ENCODE results near the gene SETD7. TPM values are rescaled to one million over a fixed set of nuclear protein-coding genes. Genes with fewer than 3 reads are reported as not detected.

SETD7 gene
- total RNA-seq, 1 donor: 99.5 TPM

DNA sequence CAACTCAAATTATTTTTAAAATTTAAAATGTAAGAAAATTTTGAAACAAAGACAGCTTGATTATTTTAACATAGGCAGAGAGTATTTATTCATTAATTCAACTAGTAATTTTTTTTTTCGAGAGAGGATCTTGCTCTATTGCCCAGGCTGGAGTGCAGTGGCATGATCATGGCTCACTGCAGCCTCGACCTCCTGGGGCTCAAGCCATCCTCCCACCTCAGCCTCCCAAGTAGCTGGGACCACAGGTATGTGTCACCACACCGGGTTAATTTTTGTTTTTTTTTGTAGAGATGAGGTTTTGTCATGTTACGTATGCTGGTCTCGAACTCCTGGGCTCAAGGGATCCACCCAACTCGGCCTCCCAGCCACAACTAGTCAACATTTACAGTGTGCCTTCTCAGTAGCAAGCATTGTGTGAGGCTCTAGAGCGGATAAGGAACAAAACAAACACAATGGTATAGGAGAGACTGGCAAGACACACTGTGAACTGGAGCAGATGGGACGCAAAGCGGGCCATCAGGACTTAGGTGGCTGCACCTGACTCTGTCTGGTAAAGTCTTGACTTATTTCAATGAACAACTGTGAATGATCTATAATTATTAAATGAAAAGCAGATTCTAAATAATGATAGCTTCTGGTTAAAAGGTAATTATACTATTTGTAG is 21.6 kb downstream of the SETD7 start:
- Histone ChIP-seq H3K4me1 (ENCODE audit: insufficient read depth, low read length) (peaks cover 8% of the 10 kb centered on the region), H3K9me3 (ENCODE audit: low read depth, low read length) (no peaks in the 10 kb centered on the region), H3K79me2 (ENCODE audit: insufficient read depth, low read length) (peaks cover 52% of the 10 kb centered on the region), H3K36me3 (ENCODE audit: insufficient read depth, low read length) (peaks cover 17% of the 10 kb centered on the region), H2AFZ (ENCODE audit: low read length) (no peak overlapping the region), H4K20me1 (ENCODE audit: insufficient read depth, low read length) (peaks cover 17% of the 10 kb centered on the region), H3K27ac (ENCODE audit: low read depth, low read length) (no peak overlapping the region), H3K4me2 (ENCODE audit: insufficient read depth, low read length) (no peak overlapping the region), H3K27me3 (ENCODE audit: insufficient read depth, low read length) (no peaks in the 10 kb centered on the region), H3K4me3 (ENCODE audit: insufficient read depth, low read length) (no peak overlapping the region)
- TF ChIP-seq, protein P1, sequence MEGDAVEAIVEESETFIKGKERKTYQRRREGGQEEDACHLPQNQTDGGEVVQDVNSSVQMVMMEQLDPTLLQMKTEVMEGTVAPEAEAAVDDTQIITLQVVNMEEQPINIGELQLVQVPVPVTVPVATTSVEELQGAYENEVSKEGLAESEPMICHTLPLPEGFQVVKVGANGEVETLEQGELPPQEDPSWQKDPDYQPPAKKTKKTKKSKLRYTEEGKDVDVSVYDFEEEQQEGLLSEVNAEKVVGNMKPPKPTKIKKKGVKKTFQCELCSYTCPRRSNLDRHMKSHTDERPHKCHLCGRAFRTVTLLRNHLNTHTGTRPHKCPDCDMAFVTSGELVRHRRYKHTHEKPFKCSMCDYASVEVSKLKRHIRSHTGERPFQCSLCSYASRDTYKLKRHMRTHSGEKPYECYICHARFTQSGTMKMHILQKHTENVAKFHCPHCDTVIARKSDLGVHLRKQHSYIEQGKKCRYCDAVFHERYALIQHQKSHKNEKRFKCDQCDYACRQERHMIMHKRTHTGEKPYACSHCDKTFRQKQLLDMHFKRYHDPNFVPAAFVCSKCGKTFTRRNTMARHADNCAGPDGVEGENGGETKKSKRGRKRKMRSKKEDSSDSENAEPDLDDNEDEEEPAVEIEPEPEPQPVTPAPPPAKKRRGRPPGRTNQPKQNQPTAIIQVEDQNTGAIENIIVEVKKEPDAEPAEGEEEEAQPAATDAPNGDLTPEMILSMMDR (IDR thresholded peaks at IDR 0.05; ENCODE audit: extremely low read depth, low read depth, low read length): no peak
- no peak for DNase-seq (ENCODE audit: insufficient read length, low spot score, missing footprints)

DNA sequence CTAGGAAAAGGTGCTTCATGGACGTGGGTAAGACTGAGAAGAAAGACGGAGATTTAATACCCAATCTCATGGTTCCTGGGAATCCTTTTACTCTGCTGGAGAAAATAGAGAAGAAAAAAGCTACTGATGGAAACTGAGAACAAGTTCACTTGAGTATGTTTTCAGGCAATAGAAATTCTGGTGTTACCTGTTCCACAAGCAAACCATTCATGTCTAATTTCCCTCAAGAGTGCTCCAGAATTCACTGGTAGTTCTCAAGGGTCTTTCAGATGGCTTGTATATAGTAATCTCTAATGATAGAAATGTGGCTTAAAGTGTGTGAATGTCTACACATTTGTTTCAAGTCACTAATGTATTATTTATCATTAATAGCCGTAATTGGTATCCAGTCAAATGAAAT is 22.5 kb downstream of the SETD7 start:
- H4K20me1 ChIP-seq (ENCODE audit: insufficient read depth, low read length): peaks cover 17% of the 10 kb centered on the region
- no peak overlapping the region for H3K4me3 ChIP-seq (ENCODE audit: insufficient read depth, low read length)
- no peak overlapping the region for H3K4me2 ChIP-seq (ENCODE audit: insufficient read depth, low read length)
- H3K36me3 ChIP-seq (ENCODE audit: insufficient read depth, low read length): peaks cover 21% of the 10 kb centered on the region
- peaks cover 45% of the 10 kb centered on the region for H3K79me2 ChIP-seq (ENCODE audit: insufficient read depth, low read length)
- no peak for DNase-seq (ENCODE audit: insufficient read length, low spot score, missing footprints)
- no peaks in the 10 kb centered on the region for H3K27me3 ChIP-seq (ENCODE audit: insufficient read depth, low read length)
- H3K4me1 ChIP-seq (ENCODE audit: insufficient read depth, low read length): peaks cover 17% of the 10 kb centered on the region
- no peaks in the 10 kb centered on the region for H3K9me3 ChIP-seq (ENCODE audit: low read depth, low read length)
- no peak overlapping the region for H3K27ac ChIP-seq (ENCODE audit: low read depth, low read length)
- no peak overlapping the region for H2AFZ ChIP-seq (ENCODE audit: low read length)
- TF ChIP-seq, protein P1 (IDR thresholded peaks at IDR 0.05; ENCODE audit: extremely low read depth, low read depth, low read length): no peak

DNA sequence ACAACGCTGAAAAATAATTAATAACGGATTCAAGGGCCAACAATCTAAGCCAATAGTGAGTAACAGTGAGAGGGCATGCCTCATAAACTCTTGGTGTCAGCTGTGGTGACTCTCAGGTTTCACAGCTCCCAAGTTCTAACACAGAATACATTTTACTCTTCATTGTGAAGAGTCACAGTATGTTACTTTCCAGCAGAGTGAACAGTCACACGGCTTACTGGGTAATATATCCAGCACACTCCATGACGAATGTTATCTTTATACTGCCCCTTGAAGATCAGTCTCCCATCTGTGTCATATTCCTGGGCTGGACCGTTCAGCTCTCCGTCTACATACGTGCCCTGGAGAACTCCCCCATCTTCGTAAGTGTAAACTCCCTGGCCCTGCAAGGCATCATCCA is 23.1 kb downstream of the SETD7 start:
- Histone ChIP-seq H3K4me3 (ENCODE audit: insufficient read depth, low read length) (no peak overlapping the region), H3K79me2 (ENCODE audit: insufficient read depth, low read length) (peaks cover 39% of the 10 kb centered on the region), H4K20me1 (ENCODE audit: insufficient read depth, low read length) (peaks cover 19% of the 10 kb centered on the region), H3K4me2 (ENCODE audit: insufficient read depth, low read length) (no peak overlapping the region), H3K9me3 (ENCODE audit: low read depth, low read length) (no peaks in the 10 kb centered on the region), H3K36me3 (ENCODE audit: insufficient read depth, low read length) (peaks cover 27% of the 10 kb centered on the region), H3K4me1 (ENCODE audit: insufficient read depth, low read length) (peaks cover 22% of the 10 kb centered on the region), H2AFZ (ENCODE audit: low read length) (no peak overlapping the region), H3K27me3 (ENCODE audit: insufficient read depth, low read length) (no peaks in the 10 kb centered on the region), H3K27ac (ENCODE audit: low read depth, low read length) (no peak overlapping the region)
- DNase-seq (ENCODE audit: insufficient read length, low spot score, missing footprints): no peak
- TF ChIP-seq, protein P1 (IDR thresholded peaks at IDR 0.05; ENCODE audit: extremely low read depth, low read depth, low read length): no peak

DNA sequence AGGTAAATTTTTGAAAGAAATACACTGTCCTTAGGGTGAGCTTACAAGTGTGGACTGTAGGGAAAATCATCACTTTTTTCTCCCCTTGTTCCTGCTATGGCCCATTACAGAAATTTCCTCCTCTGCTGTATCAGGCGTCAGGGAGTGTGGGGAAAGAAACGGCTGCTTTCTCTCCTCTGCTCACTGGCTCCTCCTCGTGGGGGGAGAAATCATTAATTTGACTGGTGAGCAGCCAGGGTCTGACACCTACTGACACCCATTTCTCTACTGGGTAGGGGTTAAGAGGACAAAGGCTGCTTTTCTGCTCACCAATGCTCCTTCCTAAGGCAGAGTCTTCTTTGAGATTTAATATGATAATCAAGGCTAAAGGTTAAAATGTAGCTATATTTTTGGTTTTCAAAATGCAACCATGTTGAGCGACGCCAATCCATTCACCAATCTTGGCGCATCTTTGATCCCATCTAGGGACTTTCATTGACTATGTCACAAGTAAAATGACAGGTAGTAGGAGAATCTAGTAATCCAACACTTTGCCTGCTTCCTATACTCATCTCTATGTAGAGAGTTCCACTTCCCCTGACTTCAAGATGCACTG is 25.1 kb downstream of the SETD7 start:
- Histone ChIP-seq H2AFZ (ENCODE audit: low read length) (no peak overlapping the region), H3K4me3 (ENCODE audit: insufficient read depth, low read length) (no peak overlapping the region), H3K4me2 (ENCODE audit: insufficient read depth, low read length) (no peak overlapping the region), H3K9me3 (ENCODE audit: low read depth, low read length) (no peaks in the 10 kb centered on the region), H3K79me2 (ENCODE audit: insufficient read depth, low read length) (peaks cover 26% of the 10 kb centered on the region), H3K36me3 (ENCODE audit: insufficient read depth, low read length) (peaks cover 39% of the 10 kb centered on the region), H3K4me1 (ENCODE audit: insufficient read depth, low read length) (peaks cover 21% of the 10 kb centered on the region), H3K27ac (ENCODE audit: low read depth, low read length) (no peak overlapping the region), H4K20me1 (ENCODE audit: insufficient read depth, low read length) (peaks cover 15% of the 10 kb centered on the region), H3K27me3 (ENCODE audit: insufficient read depth, low read length) (no peaks in the 10 kb centered on the region)
- TF ChIP-seq, protein P1 (IDR thresholded peaks at IDR 0.05; ENCODE audit: extremely low read depth, low read depth, low read length): peak; percentile 66
- peak; percentile 66 for DNase-seq (ENCODE audit: insufficient read length, low spot score, missing footprints)

Data from osteoblast (primary cell).